ENCODE measurements around the gene TM4SF1.

TM4SF1 gene

DNA sequence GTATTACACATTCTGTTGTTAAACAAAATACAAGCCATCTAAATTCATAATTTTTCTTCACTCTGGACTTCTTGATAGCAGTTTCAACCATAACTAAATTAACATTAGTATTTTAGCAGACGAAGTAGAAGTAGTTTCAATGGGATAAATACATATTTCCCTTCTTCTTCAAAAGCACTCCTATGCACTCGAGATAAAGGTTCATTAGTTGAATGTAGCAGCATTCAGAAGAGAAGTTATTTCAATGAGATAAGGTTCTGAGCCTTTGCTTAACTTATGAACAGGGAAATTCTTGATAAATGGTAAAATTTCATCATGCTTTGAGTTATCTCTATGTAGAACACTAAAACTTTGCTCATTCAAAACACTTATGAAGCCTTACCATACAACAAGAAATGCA lies 55.8 kb downstream of the TM4SF1 start:
- Histone ChIP-seq H3K79me2 (ENCODE audit: control insufficient read depth, insufficient read depth, low read length) (no peaks in the 10 kb centered on the region), H3K4me1 (ENCODE audit: control insufficient read depth, low read depth, low read length) (no peaks in the 10 kb centered on the region), H4K8ac (ENCODE audit: low read depth, low read length) (no peak overlapping the region), H4K5ac (ENCODE audit: low read length) (no peak overlapping the region), H2BK120ac (ENCODE audit: low read depth, low read length) (no peak overlapping the region), H3K9ac (ENCODE audit: low read length) (no peak overlapping the region), H3K27me3 (ENCODE audit: insufficient read depth, low read length, poor library complexity) (no peaks in the 10 kb centered on the region), H3K4me3 (ENCODE audit: low read length) (no peak overlapping the region), H3K4me2 (ENCODE audit: low read length) (no peak overlapping the region), H3K79me1 (ENCODE audit: low read length) (no peaks in the 10 kb centered on the region), H2AK5ac (ENCODE audit: low read length) (no peak overlapping the region), H3K36me3 (ENCODE audit: control insufficient read depth, insufficient read depth, low read length) (no peaks in the 10 kb centered on the region), H3K4ac (ENCODE audit: low read depth, low read length) (no peak overlapping the region), H2BK15ac (replicated peaks; ENCODE audit: low read depth) (no peak overlapping the region), H3K27ac (ENCODE audit: low read depth, low read length) (no peak overlapping the region), H3K56ac (ENCODE audit: low read length) (no peak overlapping the region), H3K18ac (ENCODE audit: low read length) (no peak overlapping the region), H2BK5ac (ENCODE audit: low read length) (no peak overlapping the region), H3K23ac (ENCODE audit: low read length) (no peak overlapping the region)
- DNase-seq: no peak
- WGBS (ENCODE audit: extremely low coverage, insufficient coverage, low lambda C conversion rate): no CpG with 5 or more reads among the region's 2 CpGs

- no peaks in the 10 kb centered on the region for H3K27me3 ChIP-seq (ENCODE audit: insufficient read depth, low read length, poor library complexity)
- no peaks in the 10 kb centered on the region for H3K79me2 ChIP-seq (ENCODE audit: control insufficient read depth, insufficient read depth, low read length)
- no peak overlapping the region for H2BK15ac ChIP-seq (replicated peaks; ENCODE audit: low read depth)
- no peak overlapping the region for H3K27ac ChIP-seq (ENCODE audit: low read depth, low read length)
- no peak overlapping the region for H4K5ac ChIP-seq (ENCODE audit: low read length)
- H3K36me3 ChIP-seq (ENCODE audit: control insufficient read depth, insufficient read depth, low read length): no peaks in the 10 kb centered on the region
- no peak overlapping the region for H3K23ac ChIP-seq (ENCODE audit: low read length)
- no peak overlapping the region for H3K4me3 ChIP-seq (ENCODE audit: low read length)
- no peaks in the 10 kb centered on the region for H3K4me1 ChIP-seq (ENCODE audit: control insufficient read depth, low read depth, low read length)
- no peak for DNase-seq
- H2BK5ac ChIP-seq (ENCODE audit: low read length): no peak overlapping the region
- no peak overlapping the region for H3K56ac ChIP-seq (ENCODE audit: low read length)
- no peak overlapping the region for H3K18ac ChIP-seq (ENCODE audit: low read length)
- no peaks in the 10 kb centered on the region for H3K79me1 ChIP-seq (ENCODE audit: low read length)
- H4K8ac ChIP-seq (ENCODE audit: low read depth, low read length): no peak overlapping the region
- H2BK120ac ChIP-seq (ENCODE audit: low read depth, low read length): no peak overlapping the region
- no peak overlapping the region for H3K4ac ChIP-seq (ENCODE audit: low read depth, low read length)
- H3K4me2 ChIP-seq (ENCODE audit: low read length): no peak overlapping the region
- no peak overlapping the region for H3K9ac ChIP-seq (ENCODE audit: low read length)
- no peak overlapping the region for H2AK5ac ChIP-seq (ENCODE audit: low read length)
These were observed 56.3 kb downstream of the TM4SF1 start for GRCh38 chr3:149321136-149321535.

- H3K4me3 ChIP-seq (ENCODE audit: low read length): no peak overlapping the region
- H3K4ac ChIP-seq (ENCODE audit: low read depth, low read length): no peak overlapping the region
- H3K4me2 ChIP-seq (ENCODE audit: low read length): no peak overlapping the region
- H3K27ac ChIP-seq (ENCODE audit: low read depth, low read length): no peak overlapping the region
- H3K56ac ChIP-seq (ENCODE audit: low read length): no peak overlapping the region
- H2BK5ac ChIP-seq (ENCODE audit: low read length): no peak overlapping the region
- H3K4me1 ChIP-seq (ENCODE audit: control insufficient read depth, low read depth, low read length): no peaks in the 10 kb centered on the region
- H3K9ac ChIP-seq (ENCODE audit: low read length): no peak overlapping the region
- H3K36me3 ChIP-seq (ENCODE audit: control insufficient read depth, insufficient read depth, low read length): no peaks in the 10 kb centered on the region
- no peaks in the 10 kb centered on the region for H3K79me2 ChIP-seq (ENCODE audit: control insufficient read depth, insufficient read depth, low read length)
- no peaks in the 10 kb centered on the region for H3K27me3 ChIP-seq (ENCODE audit: insufficient read depth, low read length, poor library complexity)
- DNase-seq: no peak
- no peak overlapping the region for H2BK15ac ChIP-seq (replicated peaks; ENCODE audit: low read depth)
- H4K8ac ChIP-seq (ENCODE audit: low read depth, low read length): no peak overlapping the region
- H3K23ac ChIP-seq (ENCODE audit: low read length): no peak overlapping the region
- H3K79me1 ChIP-seq (ENCODE audit: low read length): no peaks in the 10 kb centered on the region
- WGBS (ENCODE audit: extremely low coverage, insufficient coverage, low lambda C conversion rate): no CpG with 5 or more reads among the region's 3 CpGs
- no peak overlapping the region for H2AK5ac ChIP-seq (ENCODE audit: low read length)
- no peak overlapping the region for H3K18ac ChIP-seq (ENCODE audit: low read length)
- H2BK120ac ChIP-seq (ENCODE audit: low read depth, low read length): no peak overlapping the region
- no peak overlapping the region for H4K5ac ChIP-seq (ENCODE audit: low read length)
These were observed 57.7 kb downstream of the TM4SF1 start for GRCh38 chr3:149319750-149320149.
